GM12878 (cell line): Measurements from ENCODE around the gene SERTAD2. TPM values are rescaled to one million over a fixed set of nuclear protein-coding genes. Genes with fewer than 3 reads are reported as not detected.

Source experiments
- ATAC-seq: fragments of 200-7000 bp; cut with Tn5 transposase; 3 replicates; pipeline ENCODE4 v1.9.1; 2020; ENCODE audit warnings: mild to moderate bottlenecking, moderate library complexity
- Bru-seq: library from RNA; stranded (reverse); fragments of 400-500 nt; gene quantifications from one replicate; lab custom pipeline; 2021; lab: Mats Ljungman, UMichigan
- BruChase-seq, 2 experiments: library from RNA; stranded (reverse); fragments of 400-500 nt; gene quantifications; one replicate each; lab custom pipeline; 2021; lab: Mats Ljungman, UMichigan
- BruUV-seq: library from RNA; stranded (reverse); fragments of 400-500 nt; replicated peaks from 2 replicates; lab custom pipeline; 2021; lab: Mats Ljungman, UMichigan
- CTCF ChIA-PET: fragments of 300-600 bp; sonication (Branson Sonifier 250); formaldehyde crosslinking; extraction: SDS; loops from one replicate; lab custom pipeline; 2021; ENCODE audit warnings: inconsistent platforms; lab: Yijun Ruan, JAX
- POLR2A ChIA-PET: fragments of 350-600 bp; formaldehyde crosslinking; extraction: SDS; loops from one replicate; lab custom pipeline; 2021; ENCODE audit warnings: inconsistent platforms; lab: Charles Lee
- RAD21 ChIA-PET: fragments of 300-600 bp; sonication (Branson Sonifier 250); formaldehyde crosslinking; loops from one replicate; lab custom pipeline; 2023; ENCODE audit warnings: antibody characterized with exemption; ENCODE audit not compliant: unreplicated experiment; lab: Charles Lee
- SMC1A ChIA-PET: fragments of 300-600 bp; sonication (Branson Sonifier 250); formaldehyde crosslinking; loops from one replicate; lab custom pipeline; 2023; ENCODE audit not compliant: unreplicated experiment, uncharacterized antibody; lab: Charles Lee
- DNase-seq: peaks from one replicate; pipeline ENCODE4 v3.0.0-alpha.2; 2011; ENCODE audit warnings: low read depth, low spot score
- FAIRE-seq: peaks from 3 replicates; lab custom pipeline; 2011; peaks lifted over from hg19 to GRCh38; lab: Jason Lieb, UNC
- H2AFZ ChIP-seq: 2 replicates; pipeline ENCODE4 v1.6.0; 2011; ENCODE audit warnings: low read depth, low read length, control low read depth; ENCODE audit not compliant: control insufficient read depth
- H3K27ac ChIP-seq: 2 replicates; pipeline ENCODE4 v1.5.1; 2011; ENCODE audit warnings: control low read depth; ENCODE audit not compliant: control insufficient read depth, insufficient read depth
- H3K27me3 ChIP-seq, 2 experiments: replicated peaks in 1 of 2; 2 replicates each; pipeline versions ENCODE4 v1.6.0 to v1.6.1; 2011; ENCODE audit warnings: low read length in 1 of 2; ENCODE audit not compliant: control insufficient read depth in 2 of 2, insufficient read depth in 2 of 2
- H3K36me3 ChIP-seq, 2 experiments: 2 replicates each; pipeline ENCODE4 v1.5.1; 2011; ENCODE audit warnings: low read length in 1 of 2; ENCODE audit not compliant: control insufficient read depth in 2 of 2, insufficient read depth in 2 of 2
- H3K4me1 ChIP-seq: 2 replicates; pipeline ENCODE4 v1.6.1; 2011; ENCODE audit warnings: mild to moderate bottlenecking, low read length, moderate library complexity, mixed read lengths; ENCODE audit not compliant: control insufficient read depth, insufficient read depth
- H3K4me2 ChIP-seq: 2 replicates; pipeline ENCODE4 v1.6.0; 2011; ENCODE audit warnings: control low read depth; ENCODE audit not compliant: control insufficient read depth, insufficient read depth
- H3K4me3 ChIP-seq: fragments of 200-600 bp; sonication (generic); 2 replicates; pipeline ENCODE4 v1.5.1; 2016
- H3K79me2 ChIP-seq: 2 replicates; pipeline ENCODE4 v1.6.0; 2011; ENCODE audit warnings: low read length; ENCODE audit not compliant: control insufficient read depth, insufficient read depth
- H3K9ac ChIP-seq: 2 replicates; pipeline ENCODE4 v1.8.0; 2011; ENCODE audit warnings: low read length, control low read depth, mixed read lengths; ENCODE audit not compliant: control insufficient read depth, insufficient read depth
- H3K9me3 ChIP-seq: replicated peaks from 3 replicates; pipeline ENCODE4 v1.5.1; 2011; ENCODE audit warnings: mild to moderate bottlenecking, low read length; ENCODE audit not compliant: control insufficient read depth, insufficient read depth
- H4K20me1 ChIP-seq: 2 replicates; pipeline ENCODE4 v1.6.0; 2011; ENCODE audit not compliant: control insufficient read depth, insufficient read depth
- FOXM1 ChIP-seq: IDR thresholded peaks from 2 replicates; pipeline ENCODE4 v1.6.1; 2012; ENCODE audit warnings: low read depth, mild to moderate bottlenecking, inconsistent platforms, low read length, moderate library complexity
- KLF5 ChIP-seq: fragments of 450-650 bp; IDR thresholded peaks from 2 replicates; pipeline ENCODE4 v1.6.1; 2014; ENCODE audit warnings: mild to moderate bottlenecking; ENCODE audit not compliant: partially characterized antibody
- MAX ChIP-seq: IDR thresholded peaks from 2 replicates; pipeline ENCODE4 v1.6.1; 2012; ENCODE audit warnings: low read depth, low read length, improper control_type of control experiment
- NBN ChIP-seq: fragments of 450-650 bp; IDR thresholded peaks from 2 replicates; pipeline ENCODE4 v1.6.1; 2016
- SUZ12 ChIP-seq: fragments of 200-600 bp; sonication (generic); IDR thresholded peaks from one replicate; pipeline ENCODE4 v1.6.1; 2018; ENCODE audit warnings: antibody characterized with exemption, mild to moderate bottlenecking; ENCODE audit not compliant: unreplicated experiment
- USF1 ChIP-seq: IDR thresholded peaks from 2 replicates; pipeline ENCODE4 v1.6.1; 2011; ENCODE audit warnings: borderline replicate concordance, low read depth, mild to moderate bottlenecking, moderate library complexity, mixed read lengths, low read length; ENCODE audit not compliant: insufficient read depth; ENCODE audit errors: extremely low read length
- WGBS: methylation state at CpG from one replicate; pipeline ENCODE4 v1.1.6; 2016; ENCODE audit warnings: low lambda C conversion rate; ENCODE audit not compliant: insufficient replicate concordance, insufficient coverage; ENCODE audit errors: missing lambda C conversion rate; 5-methylcytosine and 5-hydroxymethylcytosine counted together
- in situ Hi-C: fragments of 300-500 bp; cut with MboI; formaldehyde crosslinking; loops from 9 replicates; pipeline ENCODE4 v1.14.3; 2018; ENCODE audit warnings: mixed read lengths
- intact Hi-C: fragments of 100-400 bp; cut with micrococcal nuclease; formaldehyde crosslinking; loops from one replicate; pipeline ENCODE4 v1.14.2; 2022; ENCODE audit not compliant: unreplicated experiment
- long read RNA-seq, 2 experiments: library from polyadenylated mRNA; unstranded; transcript quantifications; one replicate each; pipeline ENCODE4 v2.0.0, GENCODE V29; 2019 to 2020
- polyA minus RNA-seq, 3 experiments: library from RNA; depleted of rRNA, polyadenylated mRNA; stranded (reverse); fragments of >200 nt; gene quantifications; 2 replicates each; pipeline ENCODE4 v1.2.3, GENCODE V29; 2011
- polyA plus RNA-seq, 11 experiments: library from polyadenylated mRNA; depleted of rRNA in 4 of 11; unstranded in 6 of 11; stranded (reverse) in 5 of 11; fragments of >200 nt; fragmentation: Nextera tagmentation in 4 of 11; fragmentation: Illumina TruSeq in 1 of 11; extraction: Ambion mirVana in 4 of 11; extraction: Trizol in 1 of 11; gene quantifications; 1 replicate in 1 of 11; 2 replicates in 10 of 11; pipeline versions ENCODE4 v1.2.1 to v1.2.3, GENCODE V29; 2011 to 2016; ENCODE audit warnings: inconsistent platforms in 2 of 11, missing spikeins in 2 of 11, low read depth in 1 of 11
- total RNA-seq, 4 experiments: library from RNA; depleted of rRNA in 3 of 4; stranded (reverse); fragments of >200 nt in 3 of 4; fragmentation: Illumina TruSeq in 1 of 4; extraction: Trizol in 1 of 4; gene quantifications; 2 replicates each; pipeline versions ENCODE4 v1.2.1 to v1.2.3, GENCODE V29; 2013 to 2021
- TF ChIP-seq, protein P1 (sequence below): fragments of 450-650 bp; formaldehyde crosslinking; IDR thresholded peaks from 2 replicates; pipeline ENCODE4 v1.4.0; 2020; ENCODE audit warnings: mild to moderate bottlenecking, moderate library complexity
- TF ChIP-seq, protein P2 (sequence below): fragments of 450-650 bp; IDR thresholded peaks from 2 replicates; pipeline ENCODE4 v1.6.1; 2017; ENCODE audit warnings: mild to moderate bottlenecking, low read depth, inconsistent platforms; ENCODE audit not compliant: poor library complexity, severe bottlenecking

SERTAD2 gene
- 31.9 and 37.0 TPM in 2 replicates for total RNA-seq (2013; cell fraction: nucleolus; rRNA removed)
- total RNA-seq (2014; rRNA removed), result 11.5 and 14.4 TPM in 2 replicates
- 12.0 and 12.5 TPM in 2 replicates for total RNA-seq (2014; rRNA removed; fragmentation: Illumina TruSeq; extraction: Trizol)
- total RNA-seq (2021), result 27.8 and 28.5 TPM in 2 replicates
- 27.5 TPM for polyA plus RNA-seq (2011; ENCODE audit: low read depth)
- polyA plus RNA-seq (2011; rRNA removed), result 22.5 and 23.5 TPM in 2 replicates
- polyA plus RNA-seq (2011; cell fraction: cytosol; rRNA removed), result 27.5 and 27.6 TPM in 2 replicates
- polyA plus RNA-seq (2011; cell fraction: nucleus; rRNA removed), result 30.6 and 44.1 TPM in 2 replicates
- 19.6 and 29.4 TPM in 2 replicates for polyA plus RNA-seq (2012)
- polyA plus RNA-seq (2014; fragmentation: Illumina TruSeq; extraction: Trizol), result 24.8 and 25.0 TPM in 2 replicates
- polyA plus RNA-seq (2014; fragmentation: Nextera tagmentation; extraction: Ambion mirVana), result 1 to 10 TPM; 7.9 TPM
- 28.6 and 28.7 TPM in 2 replicates for polyA plus RNA-seq (2014; rRNA removed)
- 10 to 100 TPM; 19.4 to 20.8 TPM for polyA plus RNA-seq (2016; fragmentation: Nextera tagmentation; extraction: Ambion mirVana)
- polyA minus RNA-seq (2011; rRNA and poly(A)+ RNA removed), result 30.0 and 30.9 TPM in 2 replicates
- polyA minus RNA-seq (2011; cell fraction: cytosol; rRNA and poly(A)+ RNA removed), result 20.3 and 32.3 TPM in 2 replicates
- polyA minus RNA-seq (2011; cell fraction: nucleus; rRNA and poly(A)+ RNA removed), result 59.5 and 130 TPM in 2 replicates
- Bru-seq, nascent RNA, result percentile 97 among the genes with signal in this experiment
- percentile 86 among the genes with signal in this experiment for BruChase-seq, experiment 1, labeled RNA remaining after a 6-hour chase
- percentile 96 among the genes with signal in this experiment for BruChase-seq, experiment 2, labeled RNA remaining after a 2-hour chase
- long read RNA-seq, experiment 1, full-length matches to known transcripts, result 1 of 1 reads
- long read RNA-seq, experiment 1, partial matches to known transcripts, result 0 of 1 reads
- long read RNA-seq, experiment 1, other reads (novel, unspliced or antisense), result 0 of 1 reads
- long read RNA-seq, experiment 2, partial matches to known transcripts, result 0 of 15 reads
- long read RNA-seq, experiment 2, other reads (novel, unspliced or antisense), result 15 of 15 reads

DNA sequence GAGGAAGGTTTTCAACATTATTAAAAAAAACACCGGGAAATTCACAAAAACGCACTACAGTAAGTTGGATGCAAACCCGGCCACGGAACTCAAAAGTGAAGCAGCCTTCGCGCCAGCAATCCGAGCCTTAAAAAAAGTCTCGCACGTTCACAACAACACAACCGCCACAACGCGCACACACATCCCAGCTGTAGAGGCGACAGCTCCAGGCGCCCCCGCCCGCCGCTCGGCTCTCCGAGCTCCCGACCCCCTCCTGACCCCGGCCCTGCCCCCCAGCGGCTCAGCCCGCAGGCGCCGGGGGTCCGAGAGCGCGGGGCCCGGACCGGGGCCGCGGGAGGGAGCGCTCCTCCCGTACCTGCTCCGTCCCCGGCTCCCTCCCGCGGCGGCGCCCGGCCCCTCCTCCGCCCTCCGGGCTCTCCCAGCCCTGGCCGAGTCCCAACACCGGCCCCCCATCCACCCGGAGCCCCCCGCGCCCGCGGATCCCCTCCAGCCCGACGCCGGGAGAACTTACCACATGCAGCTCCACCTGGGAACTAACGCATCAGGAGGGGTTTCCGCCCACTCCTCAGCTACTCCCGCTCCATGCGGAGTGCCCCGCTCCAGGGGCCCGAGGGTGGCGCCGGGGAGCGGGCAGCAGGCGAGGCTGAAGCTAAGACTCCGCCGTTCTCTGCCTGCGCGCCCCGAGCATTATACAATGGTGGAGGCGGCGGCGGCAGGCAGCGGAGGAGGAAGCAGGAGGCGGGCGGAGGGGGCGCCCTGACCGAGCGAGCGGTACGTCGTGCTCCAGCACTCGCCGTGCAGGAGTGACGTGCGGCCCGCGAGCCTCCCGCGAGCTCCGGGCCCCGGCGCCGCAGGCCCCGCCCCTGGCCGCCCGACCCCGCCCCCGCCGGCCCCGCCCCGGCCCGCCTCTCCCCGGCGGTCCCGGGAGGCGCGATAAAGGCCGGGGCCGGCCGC is at the start of gene SERTAD2:
Gene SERTAD2 (minus strand): TSS at position 805 of the 954 bp plus-strand sequence. CDS start 17,042 bp downstream, outside the sequence.
- Histone ChIP-seq H3K27me3 (no peaks in the 10 kb centered on the region), H3K9ac (peak within 1 kb of the TSS; percentile 85), H2AFZ (peak within 1 kb of the TSS; percentile 59), H3K4me1 (peaks cover 50% of the 10 kb centered on the region), H3K27ac (peak within 1 kb of the TSS; percentile 81), H3K36me3 (no peaks in the 10 kb centered on the region), H3K4me3 (peak within 1 kb of the TSS; percentile 95), H3K79me2 (peaks cover 81% of the 10 kb centered on the region), H3K9me3 (no peaks in the 10 kb centered on the region), H4K20me1 (0 out of 2 replicates have a peak, but pooled peaks cover 4% of the 10 kb centered on the region), H3K4me2 (peak within 1 kb of the TSS; percentile 79)
- under 1% methylated on average over 51 of the region's 109 CpGs for WGBS
- DNase-seq, result no peak
- CTCF ChIA-PET, result interaction anchor here (0.7 to 14.2 kb wide), 20 partner anchors 9 to 322 kb away, joined by 3 to 154 read pairs (median 5); partner anchors contain the start of gene AFTPH
- SMC1A ChIA-PET, result interaction anchor here (0.6 to 33.0 kb wide), 23 partner anchors 9 to 403 kb away, joined by 3 to 945 read pairs (median 8); partner anchors contain the start of genes AFTPH and CEP68
- intact Hi-C loops (loop anchor here (1.0 to 5.0 kb wide), 5 partner anchors 45 to 334 kb away; partner anchors contain the start of gene SLC1A4), in situ Hi-C loops (no loop called here)
- POLR2A ChIA-PET, result interaction anchor here (0.6 to 11.4 kb wide), 25 partner anchors 11 to 292 kb away, joined by 3 to 195 read pairs (median 8); partner anchors contain the start of gene AFTPH
- ATAC-seq, result peak; percentile 70
- RAD21 ChIA-PET, result interaction anchor here (0.6 to 15.4 kb wide), 37 partner anchors 9 to 449 kb away, joined by 3 to 514 read pairs (median 5); partner anchors contain the start of gene AFTPH
- BruUV-seq, result no TSS peak
- FAIRE-seq, result no peak
- no peak for TF ChIP-seq SUZ12
- no peak for TF ChIP-seq FOXM1
- no peak for TF ChIP-seq USF1
- TF ChIP-seq NBN, result no peak
- no peak for TF ChIP-seq KLF5
- no peak; the same call in 1 of the 2 replicates for TF ChIP-seq MAX
- TF ChIP-seq, protein P1, sequence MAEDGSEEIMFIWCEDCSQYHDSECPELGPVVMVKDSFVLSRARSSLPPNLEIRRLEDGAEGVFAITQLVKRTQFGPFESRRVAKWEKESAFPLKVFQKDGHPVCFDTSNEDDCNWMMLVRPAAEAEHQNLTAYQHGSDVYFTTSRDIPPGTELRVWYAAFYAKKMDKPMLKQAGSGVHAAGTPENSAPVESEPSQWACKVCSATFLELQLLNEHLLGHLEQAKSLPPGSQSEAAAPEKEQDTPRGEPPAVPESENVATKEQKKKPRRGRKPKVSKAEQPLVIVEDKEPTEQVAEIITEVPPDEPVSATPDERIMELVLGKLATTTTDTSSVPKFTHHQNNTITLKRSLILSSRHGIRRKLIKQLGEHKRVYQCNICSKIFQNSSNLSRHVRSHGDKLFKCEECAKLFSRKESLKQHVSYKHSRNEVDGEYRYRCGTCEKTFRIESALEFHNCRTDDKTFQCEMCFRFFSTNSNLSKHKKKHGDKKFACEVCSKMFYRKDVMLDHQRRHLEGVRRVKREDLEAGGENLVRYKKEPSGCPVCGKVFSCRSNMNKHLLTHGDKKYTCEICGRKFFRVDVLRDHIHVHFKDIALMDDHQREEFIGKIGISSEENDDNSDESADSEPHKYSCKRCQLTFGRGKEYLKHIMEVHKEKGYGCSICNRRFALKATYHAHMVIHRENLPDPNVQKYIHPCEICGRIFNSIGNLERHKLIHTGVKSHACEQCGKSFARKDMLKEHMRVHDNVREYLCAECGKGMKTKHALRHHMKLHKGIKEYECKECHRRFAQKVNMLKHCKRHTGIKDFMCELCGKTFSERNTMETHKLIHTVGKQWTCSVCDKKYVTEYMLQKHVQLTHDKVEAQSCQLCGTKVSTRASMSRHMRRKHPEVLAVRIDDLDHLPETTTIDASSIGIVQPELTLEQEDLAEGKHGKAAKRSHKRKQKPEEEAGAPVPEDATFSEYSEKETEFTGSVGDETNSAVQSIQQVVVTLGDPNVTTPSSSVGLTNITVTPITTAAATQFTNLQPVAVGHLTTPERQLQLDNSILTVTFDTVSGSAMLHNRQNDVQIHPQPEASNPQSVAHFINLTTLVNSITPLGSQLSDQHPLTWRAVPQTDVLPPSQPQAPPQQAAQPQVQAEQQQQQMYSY (CRISPR knock-in tag), result no peak
- TF ChIP-seq, protein P2, sequence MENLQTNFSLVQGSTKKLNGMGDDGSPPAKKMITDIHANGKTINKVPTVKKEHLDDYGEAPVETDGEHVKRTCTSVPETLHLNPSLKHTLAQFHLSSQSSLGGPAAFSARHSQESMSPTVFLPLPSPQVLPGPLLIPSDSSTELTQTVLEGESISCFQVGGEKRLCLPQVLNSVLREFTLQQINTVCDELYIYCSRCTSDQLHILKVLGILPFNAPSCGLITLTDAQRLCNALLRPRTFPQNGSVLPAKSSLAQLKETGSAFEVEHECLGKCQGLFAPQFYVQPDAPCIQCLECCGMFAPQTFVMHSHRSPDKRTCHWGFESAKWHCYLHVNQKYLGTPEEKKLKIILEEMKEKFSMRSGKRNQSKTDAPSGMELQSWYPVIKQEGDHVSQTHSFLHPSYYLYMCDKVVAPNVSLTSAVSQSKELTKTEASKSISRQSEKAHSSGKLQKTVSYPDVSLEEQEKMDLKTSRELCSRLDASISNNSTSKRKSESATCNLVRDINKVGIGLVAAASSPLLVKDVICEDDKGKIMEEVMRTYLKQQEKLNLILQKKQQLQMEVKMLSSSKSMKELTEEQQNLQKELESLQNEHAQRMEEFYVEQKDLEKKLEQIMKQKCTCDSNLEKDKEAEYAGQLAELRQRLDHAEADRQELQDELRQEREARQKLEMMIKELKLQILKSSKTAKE, result no peak
